Globus pallidus (tissue), 1 donor: ENCODE measurements around the gene CD200R1.

Source experiments
- DNase-seq: peaks from one replicate; pipeline ENCODE4 v3.0.0-alpha.2; 2015; ENCODE audit warnings: low spot score

CD200R1 gene, protein sequence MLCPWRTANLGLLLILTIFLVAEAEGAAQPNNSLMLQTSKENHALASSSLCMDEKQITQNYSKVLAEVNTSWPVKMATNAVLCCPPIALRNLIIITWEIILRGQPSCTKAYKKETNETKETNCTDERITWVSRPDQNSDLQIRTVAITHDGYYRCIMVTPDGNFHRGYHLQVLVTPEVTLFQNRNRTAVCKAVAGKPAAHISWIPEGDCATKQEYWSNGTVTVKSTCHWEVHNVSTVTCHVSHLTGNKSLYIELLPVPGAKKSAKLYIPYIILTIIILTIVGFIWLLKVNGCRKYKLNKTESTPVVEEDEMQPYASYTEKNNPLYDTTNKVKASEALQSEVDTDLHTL

DNA sequence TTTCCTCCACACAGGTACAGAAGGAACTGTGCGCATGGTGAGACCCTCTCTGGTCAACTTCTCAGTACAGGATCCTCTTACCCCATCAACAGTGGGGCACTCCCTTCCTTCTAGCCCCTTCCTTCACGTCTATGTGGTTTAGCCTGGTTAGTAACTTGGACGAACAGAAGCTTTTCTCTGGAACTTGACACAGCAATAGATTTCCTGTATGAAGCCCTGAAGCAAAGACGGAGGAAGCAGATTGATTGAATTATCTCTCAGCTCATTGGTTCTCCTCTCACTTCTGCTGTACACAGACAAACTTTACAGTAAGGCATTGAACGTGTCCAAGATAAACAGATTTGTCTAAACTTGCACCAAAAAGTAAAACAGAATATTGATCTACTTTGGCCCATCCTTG, at the start of gene CD200R1:
TSS of gene CD200R1 (minus strand) at position 210 of the 400 bp plus-strand sequence. CDS start 246 bp downstream, outside the sequence.
- DNase-seq = no peak

DNA sequence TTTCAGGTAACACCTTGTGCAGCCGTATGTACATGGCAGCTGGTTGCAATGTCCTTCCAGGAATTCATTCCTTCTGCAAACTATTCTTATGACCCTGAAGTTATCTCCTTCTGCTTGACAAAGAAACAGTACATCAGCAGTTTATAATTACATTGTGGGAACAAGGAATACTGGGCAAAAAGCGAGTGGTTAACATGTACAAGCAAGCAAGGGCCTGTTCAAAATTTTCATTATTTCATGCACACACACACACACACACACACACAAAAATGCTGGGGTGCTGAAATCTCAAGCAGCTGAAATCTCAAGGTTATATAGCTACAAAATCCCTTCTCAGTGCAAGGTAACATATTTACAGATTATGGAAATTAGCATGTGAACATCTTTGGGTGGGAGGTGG, 46.6 kb upstream of the CD200R1 start:
- no peak for DNase-seq

DNA sequence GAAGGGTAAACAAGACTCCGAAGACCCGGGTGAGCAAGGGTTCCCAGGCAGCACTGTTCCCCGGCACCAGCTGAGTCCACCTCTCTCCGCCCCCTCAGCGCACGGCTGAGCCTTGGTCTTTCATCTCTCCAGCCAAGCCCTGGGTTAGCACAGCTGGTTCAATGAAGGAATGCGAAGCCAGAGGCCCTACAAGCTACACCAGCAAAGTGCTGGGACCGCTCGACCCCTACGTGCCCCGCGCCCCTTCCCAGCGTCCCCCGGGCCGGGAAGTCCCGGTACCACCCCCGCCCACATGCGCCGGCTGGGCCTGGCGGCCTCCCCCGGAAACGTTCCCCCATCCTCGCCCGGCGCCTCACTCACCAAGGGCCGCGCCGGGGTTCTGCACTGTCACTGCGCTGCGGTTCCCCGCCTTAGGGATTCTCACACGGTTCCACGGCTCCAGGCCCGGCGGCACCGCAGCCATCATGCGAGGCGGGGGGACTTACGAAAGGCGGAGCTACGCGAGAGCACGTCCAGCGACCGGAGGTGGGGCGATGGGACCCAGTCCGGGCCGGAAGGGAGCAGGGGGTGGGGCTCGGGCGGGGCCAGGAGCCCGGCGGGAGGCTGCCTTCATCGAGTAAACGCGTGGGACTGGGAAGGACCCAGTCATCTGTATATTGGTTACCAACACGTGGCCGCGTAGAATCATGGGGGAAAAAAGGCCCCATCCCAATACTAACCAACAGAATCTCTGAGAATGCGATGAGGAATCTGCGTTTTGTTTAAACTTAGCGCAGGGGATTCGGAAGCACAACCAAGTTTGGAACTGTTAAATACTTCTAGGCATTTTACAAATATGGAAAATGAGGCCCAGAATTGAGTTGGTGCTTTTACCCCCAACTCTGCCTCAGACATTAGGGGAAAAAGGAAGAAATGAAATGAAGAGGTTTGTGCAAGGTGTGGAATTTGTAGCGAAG, 44.6 kb upstream of the CD200R1 start:
- peak; percentile 93 for DNase-seq

DNA sequence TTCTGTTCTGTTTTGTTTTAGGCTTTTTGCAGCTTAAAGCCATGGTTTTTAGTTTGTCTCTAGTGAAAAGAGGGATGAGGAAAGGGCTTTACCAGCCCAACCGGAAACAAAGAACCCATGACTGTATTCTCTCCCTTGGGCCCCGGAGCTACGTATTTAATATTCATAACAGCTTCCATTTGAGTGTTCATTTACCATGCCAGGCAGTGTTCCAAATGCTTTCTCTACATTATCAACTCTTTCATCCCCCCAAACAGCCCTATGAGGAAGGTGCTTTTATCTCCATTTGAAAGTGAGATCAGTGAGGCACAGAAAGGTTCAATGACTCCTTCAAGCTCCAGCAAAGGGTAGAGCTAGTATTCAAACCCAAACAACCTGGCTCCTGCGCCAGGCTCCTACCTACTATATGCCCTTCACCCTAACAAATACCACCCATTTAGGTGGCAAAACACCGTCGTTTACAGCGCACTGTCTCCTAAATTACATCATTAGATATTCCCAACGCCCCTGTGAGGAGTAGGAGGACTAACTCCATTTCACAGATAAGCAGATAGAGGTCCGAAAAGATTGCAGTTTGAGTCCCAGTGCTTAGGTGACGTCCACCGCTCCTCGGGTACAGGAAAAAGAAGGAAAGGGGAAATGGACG, 43.8 kb upstream of the CD200R1 start:
- DNase-seq = peak; percentile 22

DNA sequence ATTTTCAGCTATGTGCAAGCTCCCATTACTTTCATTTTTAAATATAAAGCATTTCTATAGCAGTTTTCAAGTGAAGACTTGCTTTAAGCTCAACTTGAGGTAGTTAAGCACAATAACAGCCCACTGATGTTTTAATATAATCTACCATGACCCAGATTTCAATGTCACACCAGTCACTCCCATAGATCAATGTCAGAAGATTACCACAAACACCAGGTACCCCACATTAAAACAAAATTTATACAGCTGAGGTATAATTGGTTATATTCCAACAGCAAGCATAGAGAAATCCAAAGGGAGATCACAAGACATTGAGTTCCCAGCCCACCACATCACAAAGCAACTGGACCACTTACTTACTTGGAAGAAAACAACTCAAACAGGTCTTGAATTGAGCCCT, 38.7 kb upstream of the CD200R1 start:
- no peak for DNase-seq

DNA sequence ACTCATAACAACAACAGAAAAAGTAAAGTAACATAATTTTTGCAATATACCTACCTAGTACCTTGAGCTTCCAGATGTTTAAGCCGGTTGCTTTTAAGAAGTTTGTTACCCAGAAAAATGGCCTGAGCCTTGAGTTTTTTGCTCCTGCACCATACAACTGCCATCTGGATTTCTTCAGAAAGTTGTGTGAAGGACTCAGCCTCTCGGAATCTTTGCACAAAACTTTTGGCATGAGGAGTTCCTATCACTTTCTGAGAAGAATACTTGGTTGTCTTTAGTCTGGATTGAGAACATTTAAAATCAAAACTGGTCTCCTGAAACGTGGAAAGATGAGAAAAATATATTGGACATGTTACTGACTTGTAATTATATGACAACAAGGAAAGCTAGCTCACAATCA, 33.2 kb upstream of the CD200R1 start:
- DNase-seq = no peak

DNA sequence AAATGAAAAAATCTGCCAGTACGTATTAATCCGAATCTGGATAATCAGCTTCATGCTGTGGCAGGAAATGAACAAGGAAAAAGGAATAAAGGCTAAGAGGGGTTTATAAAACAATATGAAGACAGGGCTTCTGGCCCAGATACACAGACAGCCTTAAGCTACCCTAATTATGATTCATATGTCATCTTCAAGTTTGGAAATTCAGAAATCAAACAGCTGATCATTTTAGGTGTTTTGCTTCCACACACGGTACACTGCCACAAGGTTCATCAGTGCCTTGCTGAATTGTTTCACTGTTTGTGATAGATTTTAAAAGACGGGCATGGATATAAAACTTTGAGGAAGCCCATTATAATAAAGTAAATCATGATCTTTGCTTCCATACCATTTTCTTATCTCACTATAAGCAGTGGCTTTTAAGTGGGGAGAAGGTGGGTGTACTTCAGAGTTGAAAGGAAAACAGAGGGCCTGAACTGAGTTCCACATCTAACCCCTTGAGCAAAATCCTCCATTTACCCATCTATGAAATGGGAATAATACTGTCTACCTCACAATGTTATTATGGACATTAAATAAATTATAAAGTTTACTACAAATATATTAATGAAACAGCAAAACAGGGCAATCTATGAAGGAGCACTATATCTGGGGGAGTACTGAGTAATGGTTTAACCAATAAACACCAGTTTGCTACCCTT, 31.6 kb upstream of the CD200R1 start:
- no peak for DNase-seq

DNA sequence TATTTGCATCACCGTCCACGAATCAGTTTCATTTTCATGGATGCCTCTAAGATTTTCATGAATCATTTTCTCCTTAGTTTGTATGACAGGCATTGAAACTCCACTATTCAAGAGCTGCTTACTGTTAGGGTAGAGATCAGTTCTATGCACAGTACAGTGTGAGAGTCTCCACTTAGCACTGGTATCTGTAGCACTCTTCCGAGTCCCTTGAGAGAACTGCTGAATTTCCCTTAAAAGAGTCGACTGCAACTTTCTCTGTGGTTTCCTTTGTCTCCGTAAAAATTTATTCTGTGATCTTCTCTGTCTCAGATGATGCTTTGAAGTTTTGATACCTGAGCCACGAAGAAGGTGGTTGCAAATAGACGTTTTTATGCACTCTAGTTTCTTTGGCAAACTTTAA, 30.7 kb upstream of the CD200R1 start:
- DNase-seq = no peak

DNA sequence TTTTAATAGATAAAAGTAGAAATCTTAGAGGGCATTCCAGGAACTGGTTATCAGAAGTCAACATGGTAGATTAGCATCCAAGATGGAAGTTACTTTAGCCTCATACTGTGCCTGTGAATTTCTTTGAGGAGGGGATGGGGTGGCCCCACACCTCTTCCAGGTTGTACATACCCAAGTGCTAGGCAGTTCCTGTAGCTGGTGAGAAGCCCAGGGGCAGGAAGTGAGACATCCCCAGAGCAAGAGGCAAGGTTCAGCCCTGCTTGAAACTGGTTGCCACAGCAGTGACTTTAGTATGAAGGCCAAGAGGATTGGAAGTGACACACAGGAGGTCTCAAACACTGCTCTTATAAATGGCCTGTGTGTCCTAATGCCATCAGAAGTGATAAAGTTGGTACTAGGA, 27.8 kb upstream of the CD200R1 start:
- no peak for DNase-seq

DNA sequence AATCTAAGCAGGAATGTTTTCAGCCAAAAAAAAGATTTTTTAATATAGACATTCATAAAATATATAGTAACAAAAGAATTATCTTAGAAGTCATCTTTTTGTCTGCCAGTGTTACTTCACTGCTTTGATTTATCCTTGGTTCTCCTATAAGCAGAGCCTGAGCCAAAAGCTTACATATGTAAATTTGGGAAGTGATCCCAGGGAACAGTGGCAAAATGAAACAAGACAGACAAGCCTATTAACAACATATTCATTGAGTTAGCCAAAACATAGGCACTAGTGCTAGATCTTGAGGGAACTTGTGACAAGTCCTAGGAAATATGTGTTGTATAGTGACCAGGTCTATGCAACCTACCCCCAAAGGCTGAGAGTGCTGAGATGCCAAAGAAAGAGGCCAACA, 27.1 kb upstream of the CD200R1 start:
- no peak for DNase-seq

DNA sequence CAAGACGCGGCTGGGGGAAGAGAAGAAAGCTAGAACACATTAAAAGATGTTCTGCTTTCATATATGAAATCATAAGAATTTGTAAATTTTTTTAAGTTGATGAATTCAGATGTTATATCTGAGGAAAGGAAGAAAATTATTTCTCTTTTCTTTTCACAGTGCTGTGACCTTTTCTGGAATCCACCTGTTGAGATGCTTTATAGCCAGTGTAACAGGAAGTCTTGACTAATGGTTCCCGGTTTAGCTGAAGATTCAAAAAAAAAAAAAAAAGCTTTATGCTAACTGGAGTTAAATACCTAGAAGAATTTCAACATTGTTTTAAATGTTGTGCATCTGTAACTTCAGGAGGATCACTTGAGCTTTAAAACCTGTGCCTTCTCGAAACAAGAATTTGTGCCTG, 25.8 kb upstream of the CD200R1 start:
- DNase-seq = no peak

DNA sequence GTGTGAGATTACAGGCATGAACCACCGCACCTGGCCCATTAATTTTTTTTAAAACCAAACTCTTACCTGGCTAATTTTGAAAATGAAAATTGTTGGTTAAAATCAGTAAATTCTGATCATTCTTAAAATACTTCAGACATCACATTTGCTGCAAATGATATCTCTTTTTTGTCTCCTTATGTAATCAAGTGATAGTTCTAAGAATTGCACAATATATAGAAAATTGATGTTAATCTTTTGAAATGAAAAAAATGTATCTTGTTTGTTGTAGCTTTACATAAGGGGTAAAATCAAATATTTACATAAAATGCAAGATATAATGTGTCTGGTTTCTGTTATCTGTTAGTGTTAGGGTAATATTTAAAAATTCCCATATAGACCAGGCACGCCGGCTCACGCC, 20.9 kb upstream of the CD200R1 start:
- no peak for DNase-seq

DNA sequence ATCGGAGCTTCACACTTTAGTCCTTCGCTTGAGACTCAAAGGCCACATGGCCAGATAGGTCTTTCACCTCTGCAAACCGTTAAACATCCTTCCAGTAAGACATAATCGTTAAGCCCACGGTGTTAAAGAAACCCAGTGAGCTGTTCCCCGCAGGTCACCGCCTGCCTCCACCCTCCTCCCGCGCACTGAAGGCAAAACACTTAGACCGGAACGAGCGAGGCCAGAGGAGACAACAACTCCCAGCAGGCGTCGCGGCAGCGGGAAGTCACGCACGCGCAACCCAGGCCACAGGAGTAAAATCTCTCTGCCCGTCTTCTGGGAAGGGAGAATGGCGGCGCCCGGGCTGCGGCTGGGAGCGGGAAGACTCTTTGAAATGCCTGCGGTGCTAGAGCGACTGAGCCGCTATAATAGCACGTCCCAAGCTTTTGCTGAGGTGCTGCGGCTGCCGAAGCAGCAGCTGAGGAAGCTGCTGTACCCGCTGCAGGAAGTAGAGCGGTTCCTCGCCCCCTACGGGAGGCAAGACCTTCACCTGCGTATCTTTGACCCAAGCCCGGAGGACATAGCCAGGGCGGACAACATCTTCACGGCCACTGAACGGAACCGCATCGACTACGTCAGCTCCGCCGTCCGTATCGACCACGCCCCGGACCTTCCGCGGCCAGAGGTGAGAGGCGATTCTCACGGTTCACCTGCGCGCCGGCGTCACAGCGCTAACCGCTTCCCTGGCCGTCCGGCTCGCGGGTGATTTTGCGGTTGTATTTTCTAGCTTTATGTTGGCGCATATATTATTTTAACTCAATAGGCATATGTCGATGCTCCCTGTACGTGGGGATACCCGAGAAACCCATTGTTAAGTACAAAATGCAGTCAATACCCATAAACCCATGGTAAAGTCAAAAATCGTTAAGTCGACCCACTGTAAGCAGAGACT, 16.0 kb upstream of the CD200R1 start, which contains the start of gene GTPBP8:
TSS of gene GTPBP8 (plus strand) at position 313 of the 931 bp plus-strand sequence. CDS start at position 329, 16 bp downstream.
- DNase-seq = peak; percentile 88

DNA sequence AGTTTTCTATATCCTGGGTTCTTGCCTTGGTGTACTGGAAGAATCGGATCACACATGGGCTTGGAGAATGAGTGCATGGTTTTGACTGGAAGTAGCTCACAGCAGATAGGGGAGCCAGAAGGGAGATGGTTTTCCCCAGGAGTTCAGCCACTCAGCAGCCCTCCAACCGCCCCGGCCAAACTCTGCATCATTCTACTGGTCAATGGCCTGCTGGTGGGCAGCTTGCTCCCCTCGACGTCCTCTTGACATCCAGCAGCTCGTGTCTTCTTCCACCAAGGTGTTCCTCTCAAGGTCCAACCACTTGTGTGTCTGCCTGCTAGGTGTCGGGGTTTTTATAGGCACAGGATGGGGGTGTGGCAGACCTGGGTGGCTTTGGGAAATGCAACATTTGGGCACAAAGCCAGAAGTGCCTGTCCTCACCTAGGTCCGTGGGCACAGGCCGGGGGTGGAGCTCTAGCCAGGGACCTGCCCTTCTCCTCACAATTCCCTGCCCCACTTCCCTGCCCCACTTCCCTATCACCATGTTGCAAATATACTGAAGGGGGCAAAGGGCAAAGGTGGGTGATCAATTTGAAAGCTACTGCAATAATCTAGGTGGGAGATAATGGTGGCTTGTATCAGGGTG, 12.9 kb upstream of the CD200R1 start:
- DNase-seq = no peak

DNA sequence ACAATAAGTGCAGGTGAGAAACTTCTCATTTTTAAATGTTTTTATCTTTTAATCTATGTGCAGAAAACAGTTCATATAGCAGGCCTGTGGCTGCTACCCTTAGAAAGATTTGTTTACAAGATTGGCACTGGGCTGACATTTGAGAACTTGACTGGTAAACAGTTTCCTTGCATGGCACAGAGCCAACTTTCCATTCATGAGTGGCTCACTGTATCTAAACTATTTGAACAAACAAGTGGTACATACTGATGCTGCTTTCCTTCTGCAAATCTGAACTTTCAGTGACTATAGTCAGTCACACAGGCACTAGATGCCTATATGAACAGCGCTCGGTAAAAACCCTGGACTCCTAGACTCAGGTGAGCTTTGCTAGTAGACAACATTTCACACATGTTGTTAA, 9.6 kb upstream of the CD200R1 start:
- no peak for DNase-seq

DNA sequence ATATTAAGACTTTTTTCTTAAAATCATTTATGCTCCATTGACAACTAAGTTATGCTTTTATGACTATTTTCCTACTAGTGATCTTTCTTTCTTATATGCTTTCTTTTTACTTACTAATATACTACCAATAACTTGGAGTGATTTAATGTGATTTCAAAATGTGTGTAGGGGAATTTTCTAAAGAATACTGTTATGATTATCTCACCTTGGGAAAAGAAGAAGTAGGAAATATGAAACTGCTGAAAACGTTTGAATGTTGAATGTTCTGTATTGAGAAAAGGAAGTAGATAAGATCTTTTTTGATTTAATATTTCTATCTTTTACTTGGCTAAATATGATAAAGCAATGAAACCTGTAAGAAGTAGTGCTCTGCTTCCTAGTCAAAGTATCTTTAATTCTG, 7.8 kb upstream of the CD200R1 start:
- no peak for DNase-seq

DNA sequence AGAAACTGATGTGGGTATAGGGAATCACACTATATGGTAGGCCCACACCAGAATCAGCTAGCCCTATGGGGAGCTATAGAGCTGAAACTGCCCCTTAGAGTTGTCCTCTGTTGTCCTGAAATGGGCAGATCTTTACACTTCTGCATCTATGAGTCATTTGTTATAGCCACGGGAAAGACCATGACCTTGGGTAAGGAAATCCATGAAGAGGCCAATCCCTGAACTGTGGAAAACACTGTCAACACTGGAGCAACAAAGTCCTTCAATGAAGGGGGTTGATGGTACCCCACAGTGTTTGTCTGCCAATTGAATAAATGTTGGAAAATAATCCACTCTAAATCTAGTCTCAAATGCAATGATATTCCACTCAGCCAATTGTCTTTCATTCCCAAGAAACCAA, 5.2 kb upstream of the CD200R1 start:
- no peak for DNase-seq

DNA sequence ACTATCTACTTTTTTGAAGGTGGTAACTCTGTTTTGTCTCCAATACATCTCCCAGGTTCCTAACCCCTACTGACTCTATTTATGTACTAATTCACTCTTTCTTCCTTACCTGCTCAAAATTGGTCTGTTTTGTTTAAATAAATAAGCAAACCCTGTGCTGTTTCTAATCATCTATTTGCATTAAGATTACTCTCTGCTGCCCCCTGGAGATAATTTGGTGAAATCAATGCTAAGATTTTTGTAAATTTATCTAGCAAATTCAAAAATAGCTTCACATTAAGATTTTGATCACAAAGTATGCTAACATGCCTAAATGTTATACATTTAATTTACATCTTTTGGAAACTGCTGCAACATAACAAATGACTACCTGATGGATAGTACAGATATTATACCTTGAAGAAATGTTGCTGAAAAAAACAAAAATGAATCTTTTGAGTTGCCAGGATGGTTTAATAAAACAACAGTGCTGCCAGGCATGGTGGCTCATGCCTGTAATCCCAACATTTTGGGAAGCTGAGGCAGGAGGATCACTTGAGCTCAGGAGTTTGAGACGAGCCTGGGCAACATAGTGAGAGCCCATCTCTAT, 4.4 kb upstream of the CD200R1 start:
- DNase-seq = no peak

DNA sequence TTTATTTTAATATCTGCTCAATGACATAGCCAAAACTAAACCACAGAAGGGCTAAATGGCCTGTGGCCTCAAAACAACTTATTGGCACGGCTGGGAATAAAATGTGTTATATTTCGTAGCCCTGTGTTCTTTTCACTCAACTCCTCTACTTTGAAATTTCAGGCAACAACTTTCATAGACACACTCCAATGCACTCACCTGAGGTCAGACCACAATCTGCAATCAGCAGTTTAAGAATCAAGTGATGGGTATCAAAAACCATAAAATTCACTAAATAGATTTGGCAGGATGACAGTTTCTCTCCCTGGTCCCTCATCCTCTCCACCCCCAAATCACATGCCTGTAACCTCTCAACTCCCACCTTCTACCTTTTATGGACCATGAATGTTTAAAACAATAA, 2.0 kb upstream of the CD200R1 start:
- DNase-seq = no peak

DNA sequence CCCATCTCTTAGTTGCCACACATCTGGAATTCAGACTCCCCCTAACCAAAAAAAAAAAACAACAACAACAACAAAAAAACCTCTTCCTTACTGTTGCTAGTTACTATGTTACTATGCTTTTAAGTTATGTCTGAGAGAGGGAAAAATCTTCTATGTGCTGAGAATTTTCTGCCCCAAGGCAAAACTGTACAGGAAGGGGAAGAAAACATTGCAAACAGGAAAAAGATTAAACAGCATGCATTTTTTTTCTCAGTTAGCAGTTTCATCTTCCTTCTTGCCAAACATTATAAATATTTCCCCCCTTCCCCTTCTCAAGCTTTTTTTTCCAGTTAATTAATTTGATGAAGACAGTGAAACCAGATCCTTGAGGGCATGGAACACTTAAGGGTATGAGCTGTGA, 1.1 kb upstream of the CD200R1 start:
- no peak for DNase-seq
